Right lobe of liver (tissue), 4 donors: Measurements from ENCODE around the gene CWC15.

Source experiments
- POLR2A ChIP-seq: fragments of 450-650 bp; IDR thresholded peaks from one replicate; pipeline ENCODE4 v1.6.1; 2017; ENCODE audit warnings: antibody characterized with exemption, mild to moderate bottlenecking
- TF ChIP-seq, protein P1 (sequence below), 4 donors: fragments of 200-600 bp in 3 of 4; fragments of 450-650 bp in 1 of 4; IDR thresholded peaks; one replicate each; pipeline versions ENCODE4 v1.5.1 to v1.8.0; 2016 to 2022; ENCODE audit warnings: antibody characterized with exemption in 4 of 4, mild to moderate bottlenecking in 2 of 4
- donor health status: DM: no; HTN: no; CAD: no.
- donor health status: DM: no; HTN: no; CAD: no.
- donor health status: DM: no; HTN: yes; CAD: no.

DNA sequence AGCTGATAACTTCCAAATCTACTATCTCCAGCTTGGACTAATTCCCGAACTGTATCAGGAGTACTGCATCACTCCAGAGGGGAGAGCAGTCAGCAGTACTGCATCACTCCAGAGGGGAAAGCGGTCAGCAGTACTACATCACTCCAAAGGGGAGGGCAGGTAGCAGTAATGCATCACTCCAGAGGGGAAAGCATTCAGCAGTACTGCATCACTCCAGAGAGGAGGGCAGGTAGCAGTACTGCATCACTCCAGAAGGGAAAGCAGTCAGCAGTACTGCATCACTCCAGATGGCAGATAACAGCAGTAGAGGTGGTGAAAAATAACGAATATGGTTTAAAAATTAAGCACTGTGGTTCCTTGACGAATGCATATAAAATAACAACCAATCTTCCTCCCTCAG lies 8.4 kb downstream of the CWC15 start:
- TF ChIP-seq, protein P1, sequence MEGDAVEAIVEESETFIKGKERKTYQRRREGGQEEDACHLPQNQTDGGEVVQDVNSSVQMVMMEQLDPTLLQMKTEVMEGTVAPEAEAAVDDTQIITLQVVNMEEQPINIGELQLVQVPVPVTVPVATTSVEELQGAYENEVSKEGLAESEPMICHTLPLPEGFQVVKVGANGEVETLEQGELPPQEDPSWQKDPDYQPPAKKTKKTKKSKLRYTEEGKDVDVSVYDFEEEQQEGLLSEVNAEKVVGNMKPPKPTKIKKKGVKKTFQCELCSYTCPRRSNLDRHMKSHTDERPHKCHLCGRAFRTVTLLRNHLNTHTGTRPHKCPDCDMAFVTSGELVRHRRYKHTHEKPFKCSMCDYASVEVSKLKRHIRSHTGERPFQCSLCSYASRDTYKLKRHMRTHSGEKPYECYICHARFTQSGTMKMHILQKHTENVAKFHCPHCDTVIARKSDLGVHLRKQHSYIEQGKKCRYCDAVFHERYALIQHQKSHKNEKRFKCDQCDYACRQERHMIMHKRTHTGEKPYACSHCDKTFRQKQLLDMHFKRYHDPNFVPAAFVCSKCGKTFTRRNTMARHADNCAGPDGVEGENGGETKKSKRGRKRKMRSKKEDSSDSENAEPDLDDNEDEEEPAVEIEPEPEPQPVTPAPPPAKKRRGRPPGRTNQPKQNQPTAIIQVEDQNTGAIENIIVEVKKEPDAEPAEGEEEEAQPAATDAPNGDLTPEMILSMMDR (IDR thresholded peaks at IDR 0.05) = no peak
- no peak for TF ChIP-seq POLR2A
